ENCODE data around the gene MAPK10. TPM values are rescaled to one million over a fixed set of nuclear protein-coding genes. Genes with fewer than 3 reads are reported as not detected.

The MAPK10 gene
- total RNA-seq, 6 experiments from 2014 or later, result 0.79 to 1.8 (median 1.1) TPM

DNA sequence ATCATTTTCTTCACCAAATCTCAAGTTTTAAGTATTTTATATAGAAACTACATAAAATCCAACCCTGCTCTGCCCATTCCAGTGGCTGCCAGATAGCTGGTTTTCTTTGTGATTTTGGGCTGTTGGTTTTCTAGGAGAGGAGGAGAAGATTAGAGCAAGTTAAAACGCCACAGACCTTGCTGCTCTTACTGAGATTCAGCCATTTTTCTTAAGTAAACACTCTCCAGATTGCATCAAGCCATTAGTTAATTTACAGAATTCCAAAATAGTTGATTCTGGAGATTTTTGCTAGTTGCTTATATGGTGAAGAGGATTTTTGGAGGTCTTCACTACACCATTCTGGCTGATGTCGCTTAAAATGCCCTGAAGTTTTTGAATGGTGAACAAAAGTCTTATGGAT, 366.2 kb downstream of the MAPK10 start:
- no peaks in the 10 kb centered on the region for H3K4me1 Mint-ChIP-seq (ENCODE audit: low read depth)
- H3K27ac Mint-ChIP-seq, result no peak overlapping the region
- H3K27me3 Mint-ChIP-seq (ENCODE audit: insufficient read depth), result peaks cover 2% of the 10 kb centered on the region
- 0 out of 2 replicates have a peak, but pooled peaks cover 7% of the 10 kb centered on the region for H3K36me3 Mint-ChIP-seq (ENCODE audit: low read depth)
- no peaks in the 10 kb centered on the region for H3K9me3 Mint-ChIP-seq
- TF ChIP-seq, protein P1, sequence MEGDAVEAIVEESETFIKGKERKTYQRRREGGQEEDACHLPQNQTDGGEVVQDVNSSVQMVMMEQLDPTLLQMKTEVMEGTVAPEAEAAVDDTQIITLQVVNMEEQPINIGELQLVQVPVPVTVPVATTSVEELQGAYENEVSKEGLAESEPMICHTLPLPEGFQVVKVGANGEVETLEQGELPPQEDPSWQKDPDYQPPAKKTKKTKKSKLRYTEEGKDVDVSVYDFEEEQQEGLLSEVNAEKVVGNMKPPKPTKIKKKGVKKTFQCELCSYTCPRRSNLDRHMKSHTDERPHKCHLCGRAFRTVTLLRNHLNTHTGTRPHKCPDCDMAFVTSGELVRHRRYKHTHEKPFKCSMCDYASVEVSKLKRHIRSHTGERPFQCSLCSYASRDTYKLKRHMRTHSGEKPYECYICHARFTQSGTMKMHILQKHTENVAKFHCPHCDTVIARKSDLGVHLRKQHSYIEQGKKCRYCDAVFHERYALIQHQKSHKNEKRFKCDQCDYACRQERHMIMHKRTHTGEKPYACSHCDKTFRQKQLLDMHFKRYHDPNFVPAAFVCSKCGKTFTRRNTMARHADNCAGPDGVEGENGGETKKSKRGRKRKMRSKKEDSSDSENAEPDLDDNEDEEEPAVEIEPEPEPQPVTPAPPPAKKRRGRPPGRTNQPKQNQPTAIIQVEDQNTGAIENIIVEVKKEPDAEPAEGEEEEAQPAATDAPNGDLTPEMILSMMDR (IDR thresholded peaks at IDR 0.05), result no peak
- DNase-seq, result no peak
- no peak overlapping the region for H3K4me3 Mint-ChIP-seq

DNA sequence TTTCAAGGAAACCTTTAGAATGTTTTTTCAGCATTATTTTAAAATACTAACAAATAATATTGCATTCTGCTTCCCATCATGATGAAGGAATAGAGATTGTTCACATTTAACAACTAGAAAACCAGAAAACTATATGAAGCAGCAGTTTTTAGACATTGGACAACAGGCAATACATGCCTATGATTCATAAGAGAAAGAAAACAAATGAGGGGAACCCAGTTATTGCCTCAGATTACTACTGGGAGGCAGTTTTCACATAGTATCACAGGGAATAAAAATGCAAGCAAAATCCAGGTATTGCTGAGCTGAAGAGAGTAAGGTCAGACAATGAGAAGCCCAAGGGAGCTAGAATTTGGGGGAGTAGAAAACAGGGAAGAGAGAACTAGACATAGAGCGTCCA, 373.6 kb downstream of the MAPK10 start:
- Mint-ChIP-seq H3K4me3 (no peak overlapping the region), H3K27ac (no peak overlapping the region), H3K9me3 (no peaks in the 10 kb centered on the region), H3K4me1 (ENCODE audit: low read depth) (peaks cover 11% of the 10 kb centered on the region; the same call in 1 of the 2 replicates), H3K27me3 (ENCODE audit: insufficient read depth) (no peaks in the 10 kb centered on the region), H3K36me3 (ENCODE audit: low read depth) (peaks cover 18% of the 10 kb centered on the region; the same call in 1 of the 2 replicates)
- TF ChIP-seq, protein P1 (IDR thresholded peaks at IDR 0.05), result no peak
- DNase-seq, result no peak

DNA sequence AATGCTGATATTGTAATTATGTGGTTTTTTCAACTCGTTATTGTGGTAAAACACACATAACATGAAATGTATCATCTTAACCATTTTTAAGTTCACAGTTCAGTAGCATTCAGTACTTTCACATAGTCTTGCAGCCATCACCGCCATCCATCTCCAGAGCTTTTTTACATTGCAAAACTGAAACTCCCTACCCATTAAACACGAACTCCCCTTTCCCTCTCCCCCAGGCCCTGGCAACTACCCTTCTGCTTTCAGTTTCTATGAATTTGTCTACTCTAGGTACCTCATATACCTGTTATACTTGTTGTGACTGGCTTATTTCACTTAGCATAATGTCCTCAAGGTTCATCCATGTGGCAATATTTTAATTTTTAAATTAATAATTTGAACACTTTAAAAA, 380.6 kb downstream of the MAPK10 start:
- H3K36me3 Mint-ChIP-seq (ENCODE audit: low read depth), result peaks cover 36% of the 10 kb centered on the region
- no peaks in the 10 kb centered on the region for H3K9me3 Mint-ChIP-seq
- TF ChIP-seq, protein P1 (IDR thresholded peaks at IDR 0.05), result no peak
- no peak for DNase-seq
- H3K27me3 Mint-ChIP-seq (ENCODE audit: insufficient read depth), result no peaks in the 10 kb centered on the region
- H3K4me1 Mint-ChIP-seq (ENCODE audit: low read depth), result peaks cover 6% of the 10 kb centered on the region; the same call in 1 of the 2 replicates
- H3K27ac Mint-ChIP-seq, result peak overlapping the region; percentile 12; the same call in 1 of the 2 replicates
- no peak overlapping the region for H3K4me3 Mint-ChIP-seq

DNA sequence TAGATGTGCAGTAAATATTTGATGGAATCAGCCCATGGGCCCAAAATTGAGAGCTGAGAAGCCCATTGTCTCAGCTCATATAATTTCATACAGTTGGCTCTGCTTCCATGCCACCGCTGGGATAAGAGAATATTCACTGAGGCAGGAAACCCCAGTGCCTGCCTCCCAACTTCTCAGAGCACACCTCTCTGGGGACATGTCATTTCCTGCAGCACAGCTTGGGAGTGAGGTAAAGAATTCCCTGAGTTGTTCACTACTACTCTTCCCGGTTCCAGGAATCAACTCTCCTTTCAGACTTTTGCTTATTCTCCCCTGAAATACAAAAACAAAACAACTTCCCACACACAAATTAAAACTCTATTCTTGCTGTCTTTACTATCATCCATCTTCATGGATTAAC, 389.3 kb downstream of the MAPK10 start:
- H3K27ac Mint-ChIP-seq, result no peak overlapping the region
- peaks cover 16% of the 10 kb centered on the region; the same call in 1 of the 2 replicates for H3K36me3 Mint-ChIP-seq (ENCODE audit: low read depth)
- no peak overlapping the region for H3K4me3 Mint-ChIP-seq
- DNase-seq, result no peak
- TF ChIP-seq, protein P1 (IDR thresholded peaks at IDR 0.05), result no peak
- H3K27me3 Mint-ChIP-seq (ENCODE audit: insufficient read depth), result no peaks in the 10 kb centered on the region; the same call in 1 of the 2 replicates
- H3K9me3 Mint-ChIP-seq, result no peaks in the 10 kb centered on the region
- peaks cover 68% of the 10 kb centered on the region for H3K4me1 Mint-ChIP-seq (ENCODE audit: low read depth)

DNA sequence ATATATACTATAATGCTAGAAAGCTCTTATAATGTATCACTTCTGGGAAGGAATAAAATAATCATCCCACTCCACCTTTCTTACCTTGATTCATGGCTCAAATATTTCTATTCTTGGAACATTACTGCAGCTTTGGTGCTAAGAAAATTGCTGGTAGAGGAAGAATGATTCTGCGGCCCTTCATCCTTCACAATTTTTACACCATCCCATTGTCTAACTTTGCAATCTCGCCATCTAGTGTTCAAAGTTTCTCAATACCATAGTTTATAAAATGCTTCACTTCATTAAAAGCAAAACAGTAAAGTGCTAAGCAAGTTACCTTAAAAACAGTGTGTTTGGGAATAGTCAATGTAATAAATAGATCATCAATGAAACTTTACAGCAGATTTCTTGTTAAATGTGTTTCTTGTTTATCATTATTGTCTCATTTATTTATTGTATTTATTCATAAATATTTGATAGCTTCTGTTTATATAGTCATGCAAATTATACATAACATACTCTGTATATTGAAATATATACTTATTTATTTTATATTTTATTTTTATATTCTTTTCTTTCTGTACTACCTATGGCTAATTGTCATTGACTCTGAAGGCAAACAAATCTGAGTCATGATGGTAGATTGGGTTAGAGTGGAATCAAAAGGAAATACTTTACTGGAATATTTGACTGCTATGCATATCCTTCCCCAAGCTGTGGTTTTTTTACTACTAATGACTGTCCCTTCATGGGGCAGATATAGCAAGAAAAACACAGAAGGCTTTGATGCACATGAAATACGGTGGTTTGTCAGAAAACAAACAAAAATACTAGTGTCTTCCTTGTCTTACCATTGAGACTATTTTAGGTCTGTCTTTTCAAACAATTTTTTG, 390.7 kb downstream of the MAPK10 start:
- peaks cover 17% of the 10 kb centered on the region; the same call in 1 of the 2 replicates for H3K36me3 Mint-ChIP-seq (ENCODE audit: low read depth)
- H3K4me3 Mint-ChIP-seq, result peak overlapping the region; percentile 33; the same call in 1 of the 2 replicates
- TF ChIP-seq, protein P1 (IDR thresholded peaks at IDR 0.05), result peak; percentile 87
- H3K27ac Mint-ChIP-seq, result 0 out of 2 replicates have a peak overlapping the region, but pooled peaks have one; percentile 11
- DNase-seq, result peak; percentile 81
- H3K27me3 Mint-ChIP-seq (ENCODE audit: insufficient read depth), result no peaks in the 10 kb centered on the region; the same call in 1 of the 2 replicates
- H3K9me3 Mint-ChIP-seq, result no peaks in the 10 kb centered on the region
- H3K4me1 Mint-ChIP-seq (ENCODE audit: low read depth), result peaks cover 80% of the 10 kb centered on the region
